Uterus (tissue), 4 donors: ENCODE results near the gene DEFB131B. TPM values are rescaled to one million over a fixed set of nuclear protein-coding genes. Genes with fewer than 3 reads are reported as not detected.
A peak's percentile ranks its signal among the peaks of the same experiment; 100 is the strongest.

ENCODE experiments used
- DNase-seq, 2 donors: peaks; one replicate each; pipeline ENCODE4 v3.0.0-alpha.2; 2019 to 2020
- H3K27ac ChIP-seq, 2 donors: fragments of 200-600 bp; sonication (generic); 1 replicate in 1 of 2; 2 replicates in 1 of 2; pipeline ENCODE4 v1.5.1; 2016 to 2018
- H3K27me3 ChIP-seq, 2 donors: fragments of 200-600 bp; sonication (generic); one replicate each; pipeline ENCODE4 v1.5.1; 2018 to 2019; ENCODE audit warnings: control low read depth in 1 of 2
- H3K36me3 ChIP-seq, 2 donors: fragments of 200-600 bp; sonication (generic); one replicate each; pipeline ENCODE4 v1.5.1; 2019; ENCODE audit warnings: control low read depth in 1 of 2
- H3K4me1 ChIP-seq, 2 donors: fragments of 200-600 bp; sonication (generic); one replicate each; pipeline ENCODE4 v1.5.1; 2018 to 2019; ENCODE audit warnings: control low read depth in 1 of 2
- H3K4me3 ChIP-seq, 2 donors: fragments of 200-600 bp; sonication (generic); 1 replicate in 1 of 2; 2 replicates in 1 of 2; pipeline ENCODE4 v1.5.1; 2018 to 2019; ENCODE audit warnings: mild to moderate bottlenecking in 1 of 2
- H3K9me3 ChIP-seq, 2 donors: fragments of 200-600 bp; sonication (generic); one replicate each; pipeline ENCODE4 v1.5.1; 2019; ENCODE audit warnings: control low read depth in 1 of 2
- POLR2A ChIP-seq, 2 donors: fragments of 450-650 bp; IDR thresholded peaks; one replicate each; pipeline ENCODE4 v1.6.1; 2016; ENCODE audit warnings: antibody characterized with exemption in 2 of 2, mild to moderate bottlenecking in 1 of 2, moderate library complexity in 1 of 2
- intact Hi-C: fragments of 100-400 bp; cut with DNase I; formaldehyde crosslinking; loops from one replicate; pipeline ENCODE4 v1.15.1; 2023; ENCODE audit warnings: low total_unique reads
- total RNA-seq, 4 donors: library from RNA; depleted of rRNA in 3 of 4; stranded (reverse); fragments of >200 nt in 3 of 4; gene quantifications; one replicate each; pipeline versions ENCODE4 v1.1.0 to v1.2.4, GENCODE V29; 2014 to 2023
- TF ChIP-seq, protein P1 (sequence below), 4 experiments: fragments of 200-600 bp in 2 of 4; fragments of 450-650 bp in 2 of 4; sonication (generic) in 2 of 4; IDR thresholded peaks; one replicate each; pipeline ENCODE4 v1.5.1; 2016 to 2019; ENCODE audit warnings: antibody characterized with exemption in 4 of 4, mild to moderate bottlenecking in 2 of 4, moderate library complexity in 1 of 4
- donor health status: DM: yes; HTN: yes; CAD: no.

The DEFB131B gene
- total RNA-seq, 4 donors from 2014 or later, result not detected

- intact Hi-C loops, result no loop called here
- TF ChIP-seq, protein P1, sequence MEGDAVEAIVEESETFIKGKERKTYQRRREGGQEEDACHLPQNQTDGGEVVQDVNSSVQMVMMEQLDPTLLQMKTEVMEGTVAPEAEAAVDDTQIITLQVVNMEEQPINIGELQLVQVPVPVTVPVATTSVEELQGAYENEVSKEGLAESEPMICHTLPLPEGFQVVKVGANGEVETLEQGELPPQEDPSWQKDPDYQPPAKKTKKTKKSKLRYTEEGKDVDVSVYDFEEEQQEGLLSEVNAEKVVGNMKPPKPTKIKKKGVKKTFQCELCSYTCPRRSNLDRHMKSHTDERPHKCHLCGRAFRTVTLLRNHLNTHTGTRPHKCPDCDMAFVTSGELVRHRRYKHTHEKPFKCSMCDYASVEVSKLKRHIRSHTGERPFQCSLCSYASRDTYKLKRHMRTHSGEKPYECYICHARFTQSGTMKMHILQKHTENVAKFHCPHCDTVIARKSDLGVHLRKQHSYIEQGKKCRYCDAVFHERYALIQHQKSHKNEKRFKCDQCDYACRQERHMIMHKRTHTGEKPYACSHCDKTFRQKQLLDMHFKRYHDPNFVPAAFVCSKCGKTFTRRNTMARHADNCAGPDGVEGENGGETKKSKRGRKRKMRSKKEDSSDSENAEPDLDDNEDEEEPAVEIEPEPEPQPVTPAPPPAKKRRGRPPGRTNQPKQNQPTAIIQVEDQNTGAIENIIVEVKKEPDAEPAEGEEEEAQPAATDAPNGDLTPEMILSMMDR (IDR thresholded peaks at IDR 0.05), result no peak
- peak in 1 of 2 donors; percentile 54 for TF ChIP-seq POLR2A (IDR thresholded peaks at IDR 0.05)
- no peaks in the 10 kb centered on the region for H3K36me3 ChIP-seq
- no peaks in the 10 kb centered on the region for H3K27me3 ChIP-seq
- H3K4me3 ChIP-seq, result peak within 1 kb of the TSS; percentile 73 to 94
- H3K27ac ChIP-seq, result peak within 1 kb of the TSS; percentile 88 to 91
- H3K9me3 ChIP-seq, result no peaks in the 10 kb centered on the region
- DNase-seq, result peak; percentile 94 to 96
- H3K4me1 ChIP-seq, result peaks cover 3 to 8% of the 10 kb centered on the region in 2 donors
These were observed 50.6 kb downstream of the DEFB131B start, which contains the start of gene RNF121 for GRCh38 chr11:71928737-71929443. Gene RNF121 (plus strand): TSS chr11:71929046. CDS start chr11:71929062, 16 bp downstream.

DNA sequence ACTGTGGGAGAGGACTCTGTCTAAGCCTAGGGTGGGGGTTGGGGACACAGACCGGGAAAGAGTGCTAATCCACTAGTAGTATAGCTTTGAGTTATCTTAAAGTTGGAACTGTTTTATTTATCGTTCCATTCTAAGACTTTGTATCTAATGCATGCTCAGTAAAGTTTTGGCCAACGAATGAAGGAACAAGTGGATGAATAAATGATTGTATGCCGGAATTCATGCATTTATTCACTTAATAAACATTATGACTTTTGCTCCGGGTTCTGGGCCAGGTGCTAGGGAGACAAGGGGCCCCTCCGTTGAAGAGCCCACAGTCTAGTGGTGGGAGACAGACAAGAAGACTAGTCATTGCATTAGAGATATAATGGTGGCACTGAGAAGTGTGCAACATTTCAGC is 51.2 kb downstream of the DEFB131B start:
- no peak for DNase-seq
- peak overlapping the region; percentile 88 to 91 for H3K27ac ChIP-seq
- H3K27me3 ChIP-seq, result no peaks in the 10 kb centered on the region
- intact Hi-C loops, result no loop called here
- H3K4me3 ChIP-seq, result peak overlapping the region; percentile 73 to 94
- TF ChIP-seq POLR2A (IDR thresholded peaks at IDR 0.05), result no peak
- TF ChIP-seq, protein P1 (IDR thresholded peaks at IDR 0.05), result no peak
- H3K9me3 ChIP-seq, result no peaks in the 10 kb centered on the region
- no peaks in the 10 kb centered on the region for H3K36me3 ChIP-seq
- H3K4me1 ChIP-seq, result peaks cover 3 to 8% of the 10 kb centered on the region in 2 donors

GRCh38 chr11:71930556-71931244 is 52.4 kb downstream of the DEFB131B start:
- H3K4me1 ChIP-seq, result peaks cover 3 to 8% of the 10 kb centered on the region in 2 donors
- intact Hi-C loops, result no loop called here
- H3K4me3 ChIP-seq, result no peak overlapping the region
- no peak for DNase-seq
- H3K27ac ChIP-seq, result no peak overlapping the region
- no peaks in the 10 kb centered on the region for H3K9me3 ChIP-seq
- H3K36me3 ChIP-seq, result no peaks in the 10 kb centered on the region
- TF ChIP-seq, protein P1 (IDR thresholded peaks at IDR 0.05), result no peak
- no peak for TF ChIP-seq POLR2A (IDR thresholded peaks at IDR 0.05)
- no peaks in the 10 kb centered on the region for H3K27me3 ChIP-seq

DNA sequence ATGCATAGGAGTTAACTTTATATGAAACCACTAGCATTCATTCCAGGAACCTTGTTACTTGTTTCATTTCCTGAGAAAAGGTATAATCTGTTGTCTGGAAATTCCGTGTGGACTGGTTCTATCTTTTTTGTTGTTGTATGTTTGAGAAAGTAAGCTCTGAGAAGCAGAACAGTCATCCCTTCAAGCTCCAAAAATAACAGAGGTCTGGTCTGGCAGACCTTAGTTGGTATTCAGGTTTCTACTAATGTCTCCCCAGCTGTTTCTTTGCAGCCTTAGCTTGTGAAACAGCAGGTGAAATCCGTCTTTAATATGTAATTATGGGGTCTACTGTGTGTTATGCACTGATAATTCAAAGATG is 53.0 kb downstream of the DEFB131B start:
- intact Hi-C loops, result no loop called here
- Histone ChIP-seq H3K9me3 (no peaks in the 10 kb centered on the region), H3K4me3 (no peak overlapping the region), H3K27ac (no peak overlapping the region), H3K27me3 (no peaks in the 10 kb centered on the region), H3K36me3 (no peaks in the 10 kb centered on the region), H3K4me1 (peaks cover 3 to 8% of the 10 kb centered on the region in 2 donors)
- TF ChIP-seq, protein P1 (IDR thresholded peaks at IDR 0.05), result no peak
- TF ChIP-seq POLR2A (IDR thresholded peaks at IDR 0.05), result no peak
- no peak for DNase-seq
